HEK293 (cell line): ENCODE measurements around the gene WDR36.

Experiments
- CTCF ChIA-PET: fragments of 350-600 bp; formaldehyde crosslinking; extraction: SDS; loops from one replicate; lab custom pipeline; 2021; ENCODE audit warnings: antibody characterized with exemption; lab: Yijun Ruan, JAX
- POLR2A ChIA-PET: fragments of 300-600 bp; formaldehyde crosslinking; extraction: SDS; loops from one replicate; lab custom pipeline; 2020; ENCODE audit warnings: antibody characterized with exemption, inconsistent platforms; lab: Yijun Ruan, JAX
- H3K27ac ChIP-seq: fragments of 200-500 bp; sonication (Bioruptor generic); 2 replicates; pipeline ENCODE4 v1.5.1; 2014; ENCODE audit warnings: low read depth, low read length, control low read depth, inconsistent platforms; ENCODE audit errors: extremely low read depth
- H3K36me3 ChIP-seq, 2 experiments: fragments of 200-500 bp in 1 of 2; sonication (Bioruptor generic) in 1 of 2; 1 replicate in 1 of 2; 2 replicates in 1 of 2; pipeline ENCODE4 v1.5.1; 2014 to 2017; ENCODE audit warnings: inconsistent platforms in 2 of 2, low read length in 2 of 2; ENCODE audit not compliant: control insufficient read depth in 2 of 2, insufficient read depth in 1 of 2
- H3K4me1 ChIP-seq: fragments of 200-500 bp; sonication (Bioruptor generic); 2 replicates; pipeline ENCODE4 v1.5.1; 2014; ENCODE audit warnings: mild to moderate bottlenecking, low read length, inconsistent platforms; ENCODE audit not compliant: control insufficient read depth, insufficient read depth
- H3K4me3 ChIP-seq: 2 replicates; pipeline ENCODE4 v1.5.1; 2011; ENCODE audit warnings: low read depth, mild to moderate bottlenecking, control low read depth, low read length, moderate library complexity
- H3K9me3 ChIP-seq: fragments of 200-500 bp; sonication (Bioruptor generic); 2 replicates; pipeline ENCODE4 v1.5.1; 2014; ENCODE audit warnings: low read depth, low read length, inconsistent platforms; ENCODE audit not compliant: control insufficient read depth, insufficient read depth
- AEBP2 ChIP-seq: fragments of 450-650 bp; formaldehyde crosslinking; IDR thresholded peaks from 2 replicates; pipeline ENCODE4 v1.5.1; 2016; ENCODE audit warnings: missing biosample characterization, missing genetic modification characterization, borderline replicate concordance
- ATF2 ChIP-seq: fragments of 450-650 bp; formaldehyde crosslinking; IDR thresholded peaks from 2 replicates; pipeline ENCODE4 v1.5.1; 2016; ENCODE audit warnings: missing biosample characterization, missing genetic modification characterization, low read depth
- BCL11A ChIP-seq: fragments of 450-650 bp; formaldehyde crosslinking; IDR thresholded peaks from 2 replicates; pipeline ENCODE4 v1.5.1; 2016; ENCODE audit warnings: low read depth, missing biosample characterization, missing genetic modification characterization
- BCL6B ChIP-seq: fragments of 450-650 bp; formaldehyde crosslinking; IDR thresholded peaks from 2 replicates; pipeline ENCODE4 v1.5.1; 2017; ENCODE audit warnings: missing biosample characterization, missing genetic modification characterization
- GLI2 ChIP-seq: fragments of 450-650 bp; formaldehyde crosslinking; IDR thresholded peaks from 2 replicates; pipeline ENCODE4; 2017; ENCODE audit warnings: missing biosample characterization, missing genetic modification characterization, low read depth, borderline replicate concordance
- HOXD13 ChIP-seq: sonication (generic); formaldehyde crosslinking; IDR thresholded peaks from 2 replicates; pipeline ENCODE4 v1.8.0; 2022; ENCODE audit warnings: missing genetic modification reagents, borderline replicate concordance
- IKZF3 ChIP-seq: fragments of 450-650 bp; IDR thresholded peaks from 2 replicates; pipeline ENCODE4 v1.5.0; 2018; ENCODE audit warnings: missing biosample characterization, mild to moderate bottlenecking, missing genetic modification characterization, moderate library complexity
- KLF9 ChIP-seq: fragments of 450-650 bp; formaldehyde crosslinking; IDR thresholded peaks from 2 replicates; pipeline ENCODE4 v1.5.1; 2016; ENCODE audit warnings: missing biosample characterization, missing genetic modification characterization, low read depth
- PBX3 ChIP-seq: sonication (generic); formaldehyde crosslinking; IDR thresholded peaks from 2 replicates; pipeline ENCODE4 v1.8.1; 2022; ENCODE audit warnings: mild to moderate bottlenecking, moderate library complexity, missing genetic modification reagents
- PRDM4 ChIP-seq: fragments of 450-650 bp; formaldehyde crosslinking; IDR thresholded peaks from 2 replicates; pipeline ENCODE4 v1.5.1; 2017; ENCODE audit warnings: missing biosample characterization, missing genetic modification characterization
- RBAK ChIP-seq: fragments of 450-650 bp; formaldehyde crosslinking; IDR thresholded peaks from 2 replicates; pipeline ENCODE4 v1.5.1; 2016; ENCODE audit warnings: missing biosample characterization, missing genetic modification characterization
- SCRT2 ChIP-seq: fragments of 450-650 bp; formaldehyde crosslinking; IDR thresholded peaks from 2 replicates; pipeline ENCODE4 v1.5.1; 2016; ENCODE audit warnings: missing biosample characterization, missing genetic modification characterization
- TRIM28 ChIP-seq: IDR thresholded peaks from 2 replicates; pipeline ENCODE4 v1.6.1; 2011; ENCODE audit warnings: low read length, control low read depth, borderline replicate concordance
- ZBTB20 ChIP-seq: fragments of 450-650 bp; formaldehyde crosslinking; IDR thresholded peaks from 2 replicates; pipeline ENCODE4 v1.5.1; 2016; ENCODE audit warnings: missing biosample characterization, missing genetic modification characterization
- ZBTB44 ChIP-seq: fragments of 450-650 bp; IDR thresholded peaks from 2 replicates; pipeline ENCODE4 v1.5.1; 2018; ENCODE audit warnings: missing biosample characterization, mild to moderate bottlenecking, missing genetic modification characterization
- ZNF148 ChIP-seq: fragments of 450-650 bp; formaldehyde crosslinking; IDR thresholded peaks from 2 replicates; pipeline ENCODE4 v1.5.0; 2017; ENCODE audit warnings: missing biosample characterization, missing genetic modification characterization, borderline replicate concordance
- ZNF394 ChIP-seq: fragments of 450-650 bp; formaldehyde crosslinking; IDR thresholded peaks from 2 replicates; pipeline ENCODE4 v1.5.1; 2016; ENCODE audit warnings: missing biosample characterization, missing genetic modification characterization, mild to moderate bottlenecking, moderate library complexity, borderline replicate concordance
- ZNF449 ChIP-seq: fragments of 450-650 bp; formaldehyde crosslinking; IDR thresholded peaks from 2 replicates; pipeline ENCODE4 v1.5.1; 2017; ENCODE audit warnings: missing biosample characterization, mild to moderate bottlenecking, missing genetic modification characterization, moderate library complexity
- ZNF621 ChIP-seq: fragments of 450-650 bp; formaldehyde crosslinking; IDR thresholded peaks from 2 replicates; pipeline ENCODE4 v1.5.1; 2017; ENCODE audit warnings: missing biosample characterization, missing genetic modification characterization
- ZNF701 ChIP-seq: fragments of 450-650 bp; formaldehyde crosslinking; IDR thresholded peaks from 2 replicates; pipeline ENCODE4 v1.5.1; 2016; ENCODE audit warnings: missing biosample characterization, missing genetic modification characterization

Gene WDR36

GRCh38 chr5:111169269-111169668 lies 77.1 kb downstream of the WDR36 start:
- POLR2A ChIA-PET, result no interaction called here
- Histone ChIP-seq H3K4me3 (no peak overlapping the region), H3K27ac (no peak overlapping the region), H3K9me3 (no peaks in the 10 kb centered on the region), H3K4me1 (peaks cover 3% of the 10 kb centered on the region; the same call in 1 of the 2 replicates), H3K36me3 (no peaks in the 10 kb centered on the region)
- CTCF ChIA-PET, result interaction anchor here (0.5 to 1.5 kb wide), 3 partner anchors 10 to 109 kb away, joined by 3 to 8 read pairs (median 4); no protein-coding TSS in a partner anchor
- no peak for TF ChIP-seq ZNF394 (tag by site-specific recombination)

GRCh38 chr5:111170279-111170678 lies 78.1 kb downstream of the WDR36 start:
- Histone ChIP-seq H3K9me3 (no peaks in the 10 kb centered on the region), H3K36me3 (no peaks in the 10 kb centered on the region), H3K4me1 (peaks cover 3% of the 10 kb centered on the region; the same call in 1 of the 2 replicates), H3K4me3 (no peak overlapping the region), H3K27ac (no peak overlapping the region)
- POLR2A ChIA-PET, result no interaction called here
- CTCF ChIA-PET, result interaction anchor here (0.6 to 1.5 kb wide), 3 partner anchors 11 to 108 kb away, joined by 3 to 8 read pairs (median 4); no protein-coding TSS in a partner anchor
- TF ChIP-seq BCL11A (tag by site-specific recombination) (no peak), ZBTB44 (no peak), TRIM28 (no peak), ATF2 (tag by site-specific recombination) (no peak), GLI2 (no peak), ZNF449 (tag by site-specific recombination) (no peak), ZNF148 (tag by site-specific recombination) (no peak), PRDM4 (tag by site-specific recombination) (no peak), AEBP2 (tag by site-specific recombination) (no peak), SCRT2 (no peak), RBAK (tag by site-specific recombination) (no peak), ZNF701 (tag by site-specific recombination) (no peak), IKZF3 (tag by site-specific recombination) (no peak), HOXD13 (no peak), BCL6B (tag by site-specific recombination) (no peak), ZNF621 (tag by site-specific recombination) (no peak), ZBTB20 (tag by site-specific recombination) (no peak), KLF9 (tag by site-specific recombination) (no peak), PBX3 (no peak)
